Type B pancreatic cell (in vitro differentiated cells): ENCODE results near the gene RASSF8. TPM values are rescaled to one million over a fixed set of nuclear protein-coding genes. Genes with fewer than 3 reads are reported as not detected.

ENCODE experiments used
- DNase-seq: peaks from one replicate; pipeline ENCODE4 v3.0.0; 2021; ENCODE audit warnings: mixed read lengths; ENCODE audit not compliant: unreplicated experiment; ENCODE audit errors: extremely low spot score
- H3K27ac Mint-ChIP-seq: 2 replicates; pipeline ENCODE4 v1.8.0; 2021; ENCODE audit warnings: mild to moderate bottlenecking, mixed read lengths
- H3K27me3 Mint-ChIP-seq: 2 replicates; pipeline ENCODE4 v1.8.0; 2021; ENCODE audit warnings: mixed read lengths
- H3K36me3 Mint-ChIP-seq: 2 replicates; pipeline ENCODE4 v1.8.0; 2021; ENCODE audit warnings: mixed read lengths
- H3K4me1 Mint-ChIP-seq: one replicate; pipeline ENCODE4 v1.8.0; 2021; ENCODE audit warnings: mixed read lengths; ENCODE audit not compliant: unreplicated experiment
- H3K4me3 Mint-ChIP-seq: 2 replicates; pipeline ENCODE4 v1.8.0; 2021; ENCODE audit warnings: mild to moderate bottlenecking, mixed read lengths
- H3K9me3 Mint-ChIP-seq: 2 replicates; pipeline ENCODE4 v1.8.0; 2021; ENCODE audit warnings: mixed read lengths
- total RNA-seq: library from RNA; stranded (reverse); gene quantifications from 2 replicates; pipeline ENCODE4 v1.2.1, GENCODE V29; 2021; ENCODE audit warnings: low replicate concordance
- TF ChIP-seq, protein P1 (sequence below): fragments of 200-600 bp; sonication (generic); conservative IDR thresholded peaks from 2 replicates; pipeline ENCODE4 v1.5.0; 2021; ENCODE audit warnings: antibody characterized with exemption, mild to moderate bottlenecking

RASSF8 gene
- total RNA-seq, 1 donor from 2014 or later = 46.3 TPM

DNA sequence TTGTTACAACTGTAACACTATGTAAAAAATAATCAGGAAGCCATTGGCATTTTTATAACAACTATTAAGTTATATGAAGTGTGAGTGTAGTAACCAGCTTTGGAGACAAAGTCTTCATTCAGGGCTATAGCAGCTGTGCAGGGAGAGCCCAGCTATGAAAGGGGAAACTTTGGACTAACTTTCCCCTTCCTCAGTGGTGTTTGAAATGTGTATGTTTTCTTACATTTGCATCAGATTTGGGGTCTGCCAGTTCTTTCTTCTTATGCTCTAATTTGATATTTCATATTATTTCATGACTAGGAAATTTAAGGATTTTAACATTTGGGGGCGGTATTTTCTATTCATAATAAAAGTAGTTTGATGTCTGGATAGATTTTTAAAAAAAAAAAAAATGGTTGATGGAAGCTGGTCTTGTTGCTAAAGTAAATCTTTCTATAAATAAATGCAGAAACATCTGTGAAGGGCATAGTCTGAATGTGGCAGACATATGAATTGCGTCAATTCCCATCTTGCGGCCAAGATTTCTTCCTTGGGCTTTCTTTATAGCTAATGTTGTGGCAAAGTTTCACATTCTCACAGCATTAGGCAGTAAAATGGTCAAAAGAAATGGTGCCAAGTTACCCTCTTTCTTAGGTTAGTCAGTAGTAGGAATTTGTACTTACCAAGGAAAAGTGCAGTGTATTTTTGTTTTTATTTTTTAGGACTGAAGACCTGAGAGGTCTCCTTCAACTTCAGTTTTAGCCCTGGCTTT is 35.6 kb downstream of the RASSF8 start:
- H3K4me1 Mint-ChIP-seq = peaks cover 8% of the 10 kb centered on the region
- H3K9me3 Mint-ChIP-seq = no peaks in the 10 kb centered on the region
- TF ChIP-seq, protein P1, sequence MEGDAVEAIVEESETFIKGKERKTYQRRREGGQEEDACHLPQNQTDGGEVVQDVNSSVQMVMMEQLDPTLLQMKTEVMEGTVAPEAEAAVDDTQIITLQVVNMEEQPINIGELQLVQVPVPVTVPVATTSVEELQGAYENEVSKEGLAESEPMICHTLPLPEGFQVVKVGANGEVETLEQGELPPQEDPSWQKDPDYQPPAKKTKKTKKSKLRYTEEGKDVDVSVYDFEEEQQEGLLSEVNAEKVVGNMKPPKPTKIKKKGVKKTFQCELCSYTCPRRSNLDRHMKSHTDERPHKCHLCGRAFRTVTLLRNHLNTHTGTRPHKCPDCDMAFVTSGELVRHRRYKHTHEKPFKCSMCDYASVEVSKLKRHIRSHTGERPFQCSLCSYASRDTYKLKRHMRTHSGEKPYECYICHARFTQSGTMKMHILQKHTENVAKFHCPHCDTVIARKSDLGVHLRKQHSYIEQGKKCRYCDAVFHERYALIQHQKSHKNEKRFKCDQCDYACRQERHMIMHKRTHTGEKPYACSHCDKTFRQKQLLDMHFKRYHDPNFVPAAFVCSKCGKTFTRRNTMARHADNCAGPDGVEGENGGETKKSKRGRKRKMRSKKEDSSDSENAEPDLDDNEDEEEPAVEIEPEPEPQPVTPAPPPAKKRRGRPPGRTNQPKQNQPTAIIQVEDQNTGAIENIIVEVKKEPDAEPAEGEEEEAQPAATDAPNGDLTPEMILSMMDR = no peak
- DNase-seq = no peak
- no peak overlapping the region for H3K27ac Mint-ChIP-seq
- no peak overlapping the region for H3K4me3 Mint-ChIP-seq
- peaks cover 29% of the 10 kb centered on the region for H3K36me3 Mint-ChIP-seq
- H3K27me3 Mint-ChIP-seq = no peaks in the 10 kb centered on the region

DNA sequence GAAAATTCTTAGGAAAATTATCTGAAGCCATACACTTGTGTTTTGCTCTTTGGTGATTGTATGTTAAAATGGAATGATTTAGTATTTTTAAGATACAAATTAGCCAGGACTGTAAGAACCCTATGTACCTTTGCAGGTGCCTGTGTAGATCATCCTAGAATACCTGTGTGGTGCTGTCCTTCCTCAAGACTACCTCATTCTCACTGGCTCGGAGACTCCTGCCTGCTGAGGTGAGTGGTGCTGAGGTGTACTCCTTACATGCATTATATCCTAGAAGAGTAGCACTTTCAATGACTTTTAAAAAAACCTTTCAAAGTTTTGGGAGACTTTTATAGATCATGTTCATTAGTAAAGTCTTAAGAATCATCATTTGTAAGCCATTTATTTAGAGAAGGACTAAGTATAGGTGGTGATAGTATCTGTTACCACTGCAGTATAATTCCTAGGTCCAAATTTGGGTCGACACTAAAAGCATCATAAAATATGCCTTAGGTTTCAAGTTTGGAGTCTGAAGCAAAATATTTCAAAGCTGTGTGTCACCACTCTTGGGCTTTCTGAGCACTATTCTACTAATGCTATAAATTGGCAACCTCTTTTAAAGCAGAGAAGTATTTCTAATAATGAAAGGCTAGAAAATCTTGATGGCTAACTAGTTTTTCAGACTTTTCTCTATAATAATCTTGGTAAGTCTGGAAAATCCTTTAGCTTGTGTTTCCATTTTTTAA is 36.6 kb downstream of the RASSF8 start:
- no peak for DNase-seq
- H3K27me3 Mint-ChIP-seq = no peaks in the 10 kb centered on the region
- H3K9me3 Mint-ChIP-seq = no peaks in the 10 kb centered on the region
- peaks cover 8% of the 10 kb centered on the region for H3K4me1 Mint-ChIP-seq
- H3K36me3 Mint-ChIP-seq = peaks cover 29% of the 10 kb centered on the region
- TF ChIP-seq, protein P1 = no peak
- H3K4me3 Mint-ChIP-seq = no peak overlapping the region
- no peak overlapping the region for H3K27ac Mint-ChIP-seq

DNA sequence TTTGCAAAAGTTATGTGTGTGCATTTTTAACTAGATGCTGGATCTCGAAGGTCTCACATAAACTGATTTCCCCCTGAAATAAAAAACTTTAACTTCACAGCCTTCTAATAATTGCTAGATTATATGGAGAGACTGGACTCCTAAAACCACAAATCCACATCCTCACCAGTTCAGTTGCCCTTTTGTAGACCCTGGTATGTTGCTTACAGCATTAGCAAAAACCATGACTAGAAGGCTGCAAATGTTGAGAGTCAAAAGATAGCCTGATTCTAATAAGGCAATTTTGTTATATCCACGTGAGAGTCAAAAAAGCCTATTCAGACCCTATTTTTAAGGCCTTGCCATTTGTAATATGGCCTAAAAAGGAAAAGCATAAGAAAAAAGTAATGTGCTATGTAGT is 37.4 kb downstream of the RASSF8 start:
- Mint-ChIP-seq H3K4me3 (no peak overlapping the region), H3K4me1 (peaks cover 8% of the 10 kb centered on the region), H3K27ac (no peak overlapping the region), H3K27me3 (no peaks in the 10 kb centered on the region), H3K9me3 (no peaks in the 10 kb centered on the region), H3K36me3 (peaks cover 31% of the 10 kb centered on the region)
- TF ChIP-seq, protein P1 = no peak
- no peak for DNase-seq

DNA sequence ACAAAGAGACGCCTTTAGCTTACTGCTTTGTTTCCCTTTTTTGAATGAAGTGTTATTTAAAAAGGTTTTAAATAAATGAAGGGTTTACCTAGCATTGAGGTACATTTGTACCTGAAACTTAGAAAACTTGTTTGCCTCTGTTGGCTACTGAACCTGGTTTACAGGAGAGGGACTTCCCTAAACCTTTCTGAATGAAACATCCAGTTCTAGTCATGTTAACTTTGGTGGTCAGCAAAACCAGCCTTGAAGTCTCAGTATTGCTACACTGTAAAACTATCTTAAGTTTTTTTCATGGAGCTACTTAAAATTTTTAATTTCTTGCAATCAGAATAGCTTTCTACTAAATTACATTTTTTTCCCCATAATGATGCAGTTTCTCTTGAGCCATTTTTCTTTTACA is 38.2 kb downstream of the RASSF8 start:
- DNase-seq = no peak
- H3K27me3 Mint-ChIP-seq = no peaks in the 10 kb centered on the region
- no peak overlapping the region for H3K4me3 Mint-ChIP-seq
- TF ChIP-seq, protein P1 = no peak
- H3K36me3 Mint-ChIP-seq = peaks cover 27% of the 10 kb centered on the region
- H3K27ac Mint-ChIP-seq = no peak overlapping the region
- H3K4me1 Mint-ChIP-seq = peaks cover 8% of the 10 kb centered on the region
- H3K9me3 Mint-ChIP-seq = no peaks in the 10 kb centered on the region

DNA sequence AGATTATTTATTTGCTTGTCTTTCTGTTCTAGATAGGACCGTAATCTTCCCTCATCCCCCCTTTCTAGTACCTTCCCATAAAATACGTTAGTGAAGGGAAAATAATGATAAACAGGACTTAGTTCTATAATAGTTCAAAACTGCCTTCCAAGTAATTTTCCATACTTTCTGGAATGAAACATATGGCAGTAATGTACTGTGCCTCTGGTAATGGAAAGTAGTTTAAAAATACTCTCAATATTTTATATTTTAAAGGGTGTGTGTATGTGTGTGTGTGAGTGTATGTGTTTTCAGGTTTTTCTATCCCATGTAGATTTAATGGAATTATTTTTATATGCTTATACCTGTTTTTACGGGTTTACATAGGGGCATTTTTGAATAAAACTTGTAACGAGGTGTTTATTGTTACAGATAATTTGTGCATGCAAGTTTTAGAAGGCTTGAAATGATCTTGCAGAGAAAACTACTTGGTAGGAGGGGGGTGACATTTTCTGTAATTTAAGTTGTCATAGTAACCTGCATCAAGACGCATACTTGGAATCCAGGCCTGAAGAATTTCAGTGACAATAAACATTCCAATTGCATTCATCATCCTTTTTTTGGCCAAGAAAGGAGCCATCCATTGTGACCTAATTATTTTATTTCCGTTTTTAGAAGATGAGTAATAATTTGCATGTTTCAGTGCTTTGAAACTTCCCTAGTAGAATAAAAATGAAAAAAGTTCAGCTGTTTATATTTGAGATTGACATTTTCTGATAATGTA is 38.9 kb downstream of the RASSF8 start:
- Mint-ChIP-seq H3K27me3 (no peaks in the 10 kb centered on the region), H3K36me3 (peaks cover 27% of the 10 kb centered on the region), H3K9me3 (no peaks in the 10 kb centered on the region), H3K27ac (peak overlapping the region; percentile 37), H3K4me1 (peaks cover 8% of the 10 kb centered on the region), H3K4me3 (peak overlapping the region; percentile 24)
- no peak for DNase-seq
- TF ChIP-seq, protein P1 = no peak
